OCI-LY7 (cell line): ENCODE measurements around the gene CHST5. TPM values are rescaled to one million over a fixed set of nuclear protein-coding genes. Genes with fewer than 3 reads are reported as not detected.
A peak's percentile ranks its signal among the peaks of the same experiment; 100 is the strongest.

ENCODE experiments used
- BruUV-seq: library from RNA; stranded (reverse); fragments of 400-500 nt; replicated peaks from 2 replicates; lab custom pipeline; 2021; lab: Mats Ljungman, UMichigan
- CTCF ChIA-PET: fragments of 300-600 bp; sonication (Branson Sonifier 250); formaldehyde crosslinking; loops from one replicate; lab custom pipeline; 2022; ENCODE audit warnings: antibody characterized with exemption; ENCODE audit not compliant: unreplicated experiment; lab: Charles Lee
- POLR2A ChIA-PET: fragments of 300-600 bp; sonication (Branson Sonifier 250); formaldehyde crosslinking; loops from one replicate; lab custom pipeline; 2022; ENCODE audit warnings: antibody characterized with exemption; lab: Charles Lee
- DNase-seq: peaks from one replicate; pipeline ENCODE4 v3.0.0-alpha.2; 2015; ENCODE audit warnings: low spot score
- H2AFZ ChIP-seq: fragments of 200-600 bp; sonication (generic), shearing (Covaris generic); 2 replicates; pipeline ENCODE4 v1.6.1; 2014; ENCODE audit warnings: mild to moderate bottlenecking, antibody characterized with exemption, low read length, moderate library complexity
- H3K27ac ChIP-seq: fragments of 200-600 bp; sonication (generic); 2 replicates; pipeline ENCODE4 v1.5.1; 2014; ENCODE audit warnings: mixed run types, low read depth, mild to moderate bottlenecking, moderate library complexity, low read length, inconsistent platforms; ENCODE audit not compliant: poor library complexity, severe bottlenecking
- H3K36me3 ChIP-seq: fragments of 200-600 bp; sonication (generic); 2 replicates; pipeline ENCODE4 v1.6.1; 2014; ENCODE audit warnings: mild to moderate bottlenecking, antibody characterized with exemption, low read length, moderate library complexity, mixed read lengths; ENCODE audit not compliant: insufficient read depth
- H3K4me1 ChIP-seq: fragments of 200-600 bp; sonication (generic); 2 replicates; pipeline ENCODE4 v1.5.1; 2014; ENCODE audit warnings: mild to moderate bottlenecking, low read length; ENCODE audit not compliant: insufficient read depth, poor library complexity, severe bottlenecking
- H3K4me2 ChIP-seq: fragments of 200-600 bp; sonication (generic); 2 replicates; pipeline ENCODE4 v1.6.1; 2014; ENCODE audit warnings: mild to moderate bottlenecking, low read length
- H3K4me3 ChIP-seq: fragments of 200-600 bp; sonication (generic); 2 replicates; pipeline ENCODE4 v1.5.1; 2014; ENCODE audit warnings: mild to moderate bottlenecking, low read depth, low read length; ENCODE audit not compliant: poor library complexity, severe bottlenecking
- H3K79me2 ChIP-seq: fragments of 200-600 bp; sonication (generic); 2 replicates; pipeline ENCODE4 v1.6.1; 2016; ENCODE audit warnings: low read depth, mild to moderate bottlenecking, low read length, moderate library complexity, mixed read lengths; ENCODE audit not compliant: insufficient read depth
- H3K9me2 ChIP-seq: fragments of 200-600 bp; sonication (generic); 2 replicates; pipeline ENCODE4 v1.6.1; 2016; ENCODE audit warnings: mild to moderate bottlenecking, low read length, mixed read lengths; ENCODE audit not compliant: insufficient read depth
- H3K9me3 ChIP-seq: fragments of 200-600 bp; sonication (generic); 2 replicates; pipeline ENCODE4 v1.6.1; 2014; ENCODE audit warnings: mild to moderate bottlenecking, mixed run types, low read length, mixed read lengths
- H4K20me1 ChIP-seq: fragments of 200-600 bp; sonication (generic); 2 replicates; pipeline ENCODE4 v1.6.1; 2014; ENCODE audit warnings: mild to moderate bottlenecking, antibody characterized with exemption, low read length, moderate library complexity, mixed read lengths; ENCODE audit not compliant: insufficient read depth
- EZH2phosphoT487 ChIP-seq: fragments of 200-600 bp; sonication (generic); IDR thresholded peaks from 2 replicates; pipeline ENCODE4 v1.6.1; 2018; ENCODE audit warnings: low read depth, borderline replicate concordance, mild to moderate bottlenecking, mixed run types, antibody characterized with exemption, low read length, moderate library complexity, mixed read lengths
- intact Hi-C: fragments of 100-400 bp; cut with micrococcal nuclease; formaldehyde crosslinking; loops from one replicate; pipeline ENCODE4 v1.10.0; 2022; ENCODE audit not compliant: unreplicated experiment
- total RNA-seq, 2 experiments: library from RNA; depleted of rRNA in 1 of 2; stranded (reverse); fragments of >200 nt in 1 of 2; shearing (Covaris generic) in 1 of 2; gene quantifications; 2 replicates each; pipeline ENCODE4 v1.2.3, GENCODE V29; 2014 to 2022
- TF ChIP-seq, protein P1 (sequence below): fragments of 200-600 bp; sonication (generic); conservative IDR thresholded peaks from 2 replicates; pipeline ENCODE4 v1.5.1; 2014; ENCODE audit warnings: mild to moderate bottlenecking, antibody characterized with exemption, low read length, moderate library complexity, mixed read lengths

Gene CHST5
- total RNA-seq, 2 experiments from 2014 or later = 0.10 to 0.19 TPM

DNA sequence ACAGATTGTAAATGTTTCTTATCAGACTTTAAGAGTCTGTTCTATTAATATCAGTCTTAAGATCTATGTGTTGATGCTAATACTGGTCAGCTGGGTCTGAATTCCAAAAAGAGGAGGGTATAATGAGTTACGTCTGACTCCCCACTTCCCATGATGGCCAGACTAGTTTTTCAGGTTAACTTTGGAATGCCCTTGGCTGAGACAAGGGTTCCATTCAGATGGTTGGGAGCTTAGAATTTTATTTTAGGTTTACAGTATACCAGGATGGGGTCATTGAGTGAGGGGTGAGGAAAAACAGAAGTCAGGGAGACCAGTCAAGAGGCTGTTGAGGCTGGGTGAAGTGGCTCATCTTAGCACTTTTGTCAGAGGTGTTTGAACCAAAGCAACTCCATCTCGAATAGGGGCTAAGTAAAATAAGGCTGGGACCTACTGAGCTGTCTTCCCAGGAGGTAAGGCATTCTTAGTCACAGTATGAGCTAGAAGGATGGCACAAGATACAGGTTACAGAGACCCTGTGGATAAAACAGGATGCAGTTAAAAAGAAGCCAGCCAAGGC, 23.0 kb upstream of the CHST5 start:
- H3K27ac ChIP-seq = no peak overlapping the region
- no peak overlapping the region for H2AFZ ChIP-seq
- ChIA-PET CTCF (no interaction called here), POLR2A (interaction anchor here (0.6 to 1.5 kb wide), 2 partner anchors 8 to 40 kb away, joined by 3 to 6 read pairs; no protein-coding TSS in a partner anchor)
- peaks cover 14% of the 10 kb centered on the region for H3K4me1 ChIP-seq
- 0 out of 2 replicates have a peak, but pooled peaks cover 5% of the 10 kb centered on the region for H3K79me2 ChIP-seq
- no peaks in the 10 kb centered on the region for H4K20me1 ChIP-seq
- no peak for TF ChIP-seq EZH2phosphoT487
- TF ChIP-seq, protein P1, sequence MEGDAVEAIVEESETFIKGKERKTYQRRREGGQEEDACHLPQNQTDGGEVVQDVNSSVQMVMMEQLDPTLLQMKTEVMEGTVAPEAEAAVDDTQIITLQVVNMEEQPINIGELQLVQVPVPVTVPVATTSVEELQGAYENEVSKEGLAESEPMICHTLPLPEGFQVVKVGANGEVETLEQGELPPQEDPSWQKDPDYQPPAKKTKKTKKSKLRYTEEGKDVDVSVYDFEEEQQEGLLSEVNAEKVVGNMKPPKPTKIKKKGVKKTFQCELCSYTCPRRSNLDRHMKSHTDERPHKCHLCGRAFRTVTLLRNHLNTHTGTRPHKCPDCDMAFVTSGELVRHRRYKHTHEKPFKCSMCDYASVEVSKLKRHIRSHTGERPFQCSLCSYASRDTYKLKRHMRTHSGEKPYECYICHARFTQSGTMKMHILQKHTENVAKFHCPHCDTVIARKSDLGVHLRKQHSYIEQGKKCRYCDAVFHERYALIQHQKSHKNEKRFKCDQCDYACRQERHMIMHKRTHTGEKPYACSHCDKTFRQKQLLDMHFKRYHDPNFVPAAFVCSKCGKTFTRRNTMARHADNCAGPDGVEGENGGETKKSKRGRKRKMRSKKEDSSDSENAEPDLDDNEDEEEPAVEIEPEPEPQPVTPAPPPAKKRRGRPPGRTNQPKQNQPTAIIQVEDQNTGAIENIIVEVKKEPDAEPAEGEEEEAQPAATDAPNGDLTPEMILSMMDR = no peak
- BruUV-seq = no TSS peak
- H3K9me3 ChIP-seq = no peaks in the 10 kb centered on the region
- H3K36me3 ChIP-seq = no peaks in the 10 kb centered on the region
- no peak overlapping the region for H3K4me2 ChIP-seq
- H3K9me2 ChIP-seq = no peaks in the 10 kb centered on the region
- no peak overlapping the region for H3K4me3 ChIP-seq
- DNase-seq = no peak
- intact Hi-C loops = no loop called here

DNA sequence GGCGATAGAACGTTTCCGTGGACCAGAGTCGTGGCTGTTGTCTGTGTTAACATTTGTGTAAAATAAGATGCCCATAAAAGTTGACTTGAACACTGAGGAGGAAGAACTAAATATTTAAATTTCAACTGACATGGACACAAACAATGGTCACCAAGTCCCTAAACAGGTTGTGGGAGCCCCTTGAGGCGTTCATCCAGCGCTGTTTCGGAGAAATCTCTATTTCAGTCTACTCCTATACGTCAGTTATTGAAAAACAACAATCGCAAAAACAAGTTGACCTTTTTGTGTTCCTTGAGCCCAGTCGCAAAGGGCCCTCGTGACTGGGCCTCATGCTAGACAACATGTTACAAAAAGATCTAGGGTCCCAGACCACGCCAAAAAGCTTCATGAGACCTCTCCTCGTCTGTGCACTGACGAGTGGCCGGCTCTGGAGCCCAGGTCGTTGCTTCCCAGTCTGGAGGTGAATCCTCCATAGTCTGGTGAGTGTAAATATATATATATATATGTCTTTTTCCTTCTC, 20.6 kb upstream of the CHST5 start:
- ChIA-PET POLR2A (interaction anchor here (0.5 to 4.6 kb wide), 7 partner anchors 9 to 563 kb away, joined by 3 to 35 read pairs (median 3); partner anchors contain the start of gene GABARAPL2), CTCF (interaction anchor here (1.0 to 1.2 kb wide), 3 partner anchors 9 to 65 kb away, joined by 3 to 8 read pairs (median 3); partner anchors contain the start of gene GABARAPL2)
- no peak for DNase-seq
- no peaks in the 10 kb centered on the region for H3K36me3 ChIP-seq
- TF ChIP-seq, protein P1 = no peak
- TF ChIP-seq EZH2phosphoT487 = no peak
- peak overlapping the region; percentile 93 for H2AFZ ChIP-seq
- BruUV-seq = TSS peak; percentile 67
- H3K9me3 ChIP-seq = no peaks in the 10 kb centered on the region
- intact Hi-C loops = loop anchor here (1.0 to 2.0 kb wide), 4 partner anchors 10 to 206 kb away; partner anchors contain the start of gene GABARAPL2
- peak overlapping the region; percentile 85 for H3K4me3 ChIP-seq
- 0 out of 2 replicates have a peak, but pooled peaks cover 5% of the 10 kb centered on the region for H3K79me2 ChIP-seq
- H4K20me1 ChIP-seq = no peaks in the 10 kb centered on the region
- H3K27ac ChIP-seq = peak overlapping the region; percentile 78
- H3K4me2 ChIP-seq = peak overlapping the region; percentile 100
- H3K4me1 ChIP-seq = peaks cover 14% of the 10 kb centered on the region
- H3K9me2 ChIP-seq = no peaks in the 10 kb centered on the region
